Nucleus accumbens (tissue), 56 donors: ENCODE results near the gene SCARB1.
"Not testable (repeated sequence)": the region's sequence is repeated elsewhere in the genome, so short reads cannot be mapped to it uniquely, and the experiment has no call there.

ENCODE experiments used
- DNase-seq, 56 donors: peaks; one replicate each; lab custom pipeline; 2025; lab: John Stamatoyannopoulos, UW

Gene SCARB1

DNA sequence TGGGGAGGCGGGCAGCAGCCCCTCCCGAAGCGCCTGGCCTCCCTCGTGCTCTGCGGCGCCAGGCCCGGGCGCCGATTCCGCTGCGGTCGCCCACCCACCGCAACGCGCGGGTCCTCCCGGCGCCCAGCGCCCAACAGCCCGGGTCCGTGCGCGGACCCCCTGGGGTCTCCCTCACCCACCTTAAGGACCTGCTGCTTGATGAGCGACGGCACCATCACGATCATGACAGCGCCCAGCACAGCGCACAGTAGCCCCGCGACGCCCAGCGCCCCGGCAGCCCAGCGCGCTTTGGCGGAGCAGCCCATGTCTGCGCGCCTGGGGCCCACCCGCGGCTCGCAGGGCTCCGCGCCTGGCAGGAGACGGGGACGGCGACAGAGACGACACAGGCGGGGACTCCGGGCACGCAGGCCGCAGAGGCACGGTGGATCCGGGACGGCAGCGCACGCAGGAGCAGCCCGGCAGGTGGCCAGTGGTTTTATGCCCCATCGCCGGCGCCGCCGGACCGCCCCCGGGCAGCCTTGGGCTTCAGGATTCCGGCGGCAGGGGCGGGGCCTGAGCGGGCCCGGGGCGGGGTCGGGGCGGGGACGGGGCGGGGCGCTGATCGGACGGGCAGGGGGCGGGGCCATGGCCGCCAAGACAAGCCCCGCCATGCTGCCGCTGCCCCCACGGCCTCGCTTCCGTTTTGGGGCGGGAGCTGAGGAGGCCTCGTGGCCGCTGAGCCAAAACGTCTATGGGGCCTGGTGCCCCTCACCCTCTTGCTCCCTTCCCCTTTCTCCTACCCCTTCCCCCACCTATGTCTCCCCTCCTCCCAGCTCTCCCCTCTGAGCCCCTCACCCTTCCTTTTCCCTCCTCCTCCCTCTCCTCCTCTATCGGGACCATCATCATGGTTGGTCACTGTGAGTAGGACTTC is at the start of gene SCARB1:
Gene SCARB1 (minus strand): TSS at position 449 of the 910 bp plus-strand sequence. CDS start 144 bp downstream, at position 305.
- peak in 54 of 56 donors; percentile 40 to 90 (median 78) for DNase-seq

DNA sequence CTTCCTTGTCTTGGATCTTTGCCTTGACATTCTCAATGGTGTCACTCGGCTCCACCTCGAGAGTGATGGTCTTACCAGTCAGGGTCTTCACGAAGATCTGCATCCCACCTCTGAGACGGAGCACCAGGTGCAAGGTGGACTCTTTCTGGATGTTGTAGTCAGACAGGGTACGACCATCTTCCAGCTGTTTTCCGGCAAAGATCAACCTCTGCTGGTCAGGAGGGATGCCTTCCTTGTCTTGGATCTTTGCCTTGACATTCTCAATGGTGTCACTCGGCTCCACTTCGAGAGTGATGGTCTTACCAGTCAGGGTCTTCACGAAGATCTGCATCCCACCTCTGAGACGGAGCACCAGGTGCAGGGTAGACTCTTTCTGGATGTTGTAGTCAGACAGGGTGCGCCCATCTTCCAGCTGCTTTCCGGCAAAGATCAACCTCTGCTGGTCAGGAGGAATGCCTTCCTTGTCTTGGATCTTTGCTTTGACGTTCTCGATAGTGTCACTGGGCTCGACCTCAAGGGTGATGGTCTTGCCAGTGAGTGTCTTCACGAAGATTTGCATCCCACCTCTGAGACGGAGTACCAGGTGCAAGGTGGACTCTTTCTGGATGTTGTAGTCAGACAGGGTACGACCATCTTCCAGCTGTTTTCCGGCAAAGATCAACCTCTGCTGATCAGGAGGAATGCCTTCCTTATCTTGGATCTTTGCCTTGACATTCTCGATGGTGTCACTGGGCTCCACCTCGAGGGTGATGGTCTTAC is 49.0 kb upstream of the SCARB1 start:
- DNase-seq = not testable (repeated sequence)

DNA sequence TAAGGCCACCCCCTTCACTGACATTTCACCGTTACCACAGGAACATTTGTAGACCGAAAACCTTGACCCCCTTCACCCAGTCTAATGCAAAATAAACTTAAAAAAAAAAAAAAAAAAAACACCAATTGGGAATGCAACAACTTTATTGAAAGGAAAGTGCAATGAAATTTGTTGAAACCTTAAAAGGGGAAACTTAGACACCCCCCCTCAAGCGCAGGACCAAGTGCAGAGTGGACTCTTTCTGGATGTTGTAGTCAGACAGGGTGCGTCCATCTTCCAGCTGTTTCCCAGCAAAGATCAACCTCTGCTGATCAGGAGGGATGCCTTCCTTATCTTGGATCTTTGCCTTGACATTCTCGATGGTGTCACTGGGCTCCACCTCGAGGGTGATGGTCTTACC is 47.9 kb upstream of the SCARB1 start:
- not testable (repeated sequence) for DNase-seq

DNA sequence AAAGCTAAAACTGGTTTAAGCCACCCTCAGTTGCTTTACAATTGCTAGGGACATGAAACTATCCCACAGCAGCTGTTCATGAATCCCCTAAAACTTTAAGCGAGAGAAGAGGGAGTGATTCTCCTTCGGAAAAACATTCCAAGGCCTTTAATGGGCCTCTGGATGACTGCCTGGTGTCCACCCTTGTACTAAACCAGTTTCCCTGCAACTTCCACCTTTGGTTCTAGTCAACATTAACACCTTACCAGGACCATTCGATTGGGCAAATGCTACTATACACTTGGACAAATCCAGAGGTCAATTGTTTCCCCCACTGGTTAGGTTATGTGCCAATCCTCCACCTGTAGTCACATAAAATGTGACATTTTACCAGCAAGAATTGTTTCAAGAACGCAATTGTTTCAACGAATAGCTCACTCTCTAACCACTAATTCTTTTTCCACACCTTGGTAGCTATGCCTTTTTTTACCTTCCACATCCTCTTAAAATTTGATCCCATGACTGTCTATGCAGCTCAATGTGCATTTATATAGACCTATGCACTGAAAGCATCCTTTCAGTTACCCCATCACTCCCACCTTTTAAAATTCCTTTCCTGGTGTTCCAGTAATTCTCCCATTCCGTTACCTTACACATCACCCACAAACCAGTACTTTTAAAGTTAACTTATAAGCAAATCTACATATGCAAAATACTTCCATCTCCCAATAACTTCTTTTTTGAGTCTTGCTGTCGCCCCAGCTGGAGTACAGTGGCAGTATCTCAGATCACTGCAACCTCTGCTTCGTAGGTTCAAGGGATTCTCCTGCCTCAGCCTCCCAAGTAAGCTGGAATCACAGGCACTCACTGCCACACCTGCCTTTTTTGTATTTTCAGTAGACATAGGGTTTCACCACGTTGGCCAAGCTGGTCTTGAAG is 47.2 kb upstream of the SCARB1 start:
- no peak for DNase-seq

GRCh38 chr12:124909831-124910560 is 46.3 kb upstream of the SCARB1 start:
- no peak for DNase-seq

GRCh38 chr12:124906606-124907261 is 43.1 kb upstream of the SCARB1 start:
- DNase-seq = no peak

DNA sequence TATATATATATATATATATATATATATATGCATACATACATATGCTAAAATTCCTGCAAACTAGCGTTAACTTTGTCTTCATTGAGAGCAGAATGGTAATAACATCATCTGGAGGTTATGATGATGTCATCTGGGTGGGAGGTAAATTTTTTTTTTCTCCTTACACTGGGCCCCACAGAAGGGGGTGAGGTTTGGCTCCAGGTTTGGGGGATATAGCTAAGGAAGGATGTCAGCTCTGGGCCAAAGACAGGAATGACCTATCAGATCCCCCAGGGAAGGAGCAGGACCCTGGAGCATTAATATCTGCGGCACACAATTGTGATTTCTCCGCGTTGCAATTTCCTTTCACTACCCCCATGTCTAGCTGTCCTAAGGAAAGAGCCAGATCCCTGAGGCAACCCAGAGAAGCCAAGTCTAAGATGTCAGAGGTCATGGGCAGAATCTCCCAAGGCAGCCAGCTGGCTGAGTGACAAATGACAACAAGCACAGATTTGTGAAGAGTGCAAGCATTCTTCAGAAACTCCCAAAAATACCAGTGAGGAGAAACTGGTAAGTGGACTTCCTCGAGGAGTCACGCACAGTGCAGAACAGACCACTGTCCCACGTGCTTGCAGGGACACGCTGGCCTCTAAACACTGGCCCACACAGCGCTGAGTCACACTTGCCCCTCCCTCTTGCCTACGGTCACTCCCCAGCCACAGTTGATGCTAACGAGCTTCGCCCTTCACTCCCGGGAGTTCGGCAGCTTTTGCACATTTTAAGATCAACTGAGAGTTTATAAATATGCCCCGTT is 40.8 kb upstream of the SCARB1 start:
- DNase-seq = peak in 51 of 56 donors; percentile 8 to 95 (median 70)

DNA sequence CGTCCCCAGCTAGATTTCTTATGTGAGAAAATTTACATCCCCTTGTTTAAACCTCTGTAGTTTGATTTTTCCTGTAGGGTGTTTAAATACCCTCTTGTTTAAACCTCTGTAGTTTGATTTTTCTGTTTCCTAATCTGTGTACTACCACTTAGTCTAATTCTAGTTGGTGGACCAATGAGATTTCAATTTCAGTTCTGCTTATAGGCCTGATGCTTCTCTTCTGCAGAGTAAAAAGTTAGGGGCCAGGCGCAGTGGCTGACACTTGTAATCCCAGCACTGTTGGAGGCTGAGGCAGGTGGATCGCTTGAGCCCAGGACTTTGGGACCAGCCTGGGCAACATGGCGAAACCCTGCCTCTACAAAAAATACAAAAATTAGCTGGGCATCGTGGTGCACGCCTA is 39.3 kb upstream of the SCARB1 start:
- no peak for DNase-seq

- no peak for DNase-seq
Observed at GRCh38 chr12:124901003-124901402, 37.3 kb upstream of the SCARB1 start.

GRCh38 chr12:124900345-124900795 is 36.7 kb upstream of the SCARB1 start:
- DNase-seq = not testable (repeated sequence)

- DNase-seq = no peak
Observed at GRCh38 chr12:124898923-124899294, 35.2 kb upstream of the SCARB1 start.

DNA sequence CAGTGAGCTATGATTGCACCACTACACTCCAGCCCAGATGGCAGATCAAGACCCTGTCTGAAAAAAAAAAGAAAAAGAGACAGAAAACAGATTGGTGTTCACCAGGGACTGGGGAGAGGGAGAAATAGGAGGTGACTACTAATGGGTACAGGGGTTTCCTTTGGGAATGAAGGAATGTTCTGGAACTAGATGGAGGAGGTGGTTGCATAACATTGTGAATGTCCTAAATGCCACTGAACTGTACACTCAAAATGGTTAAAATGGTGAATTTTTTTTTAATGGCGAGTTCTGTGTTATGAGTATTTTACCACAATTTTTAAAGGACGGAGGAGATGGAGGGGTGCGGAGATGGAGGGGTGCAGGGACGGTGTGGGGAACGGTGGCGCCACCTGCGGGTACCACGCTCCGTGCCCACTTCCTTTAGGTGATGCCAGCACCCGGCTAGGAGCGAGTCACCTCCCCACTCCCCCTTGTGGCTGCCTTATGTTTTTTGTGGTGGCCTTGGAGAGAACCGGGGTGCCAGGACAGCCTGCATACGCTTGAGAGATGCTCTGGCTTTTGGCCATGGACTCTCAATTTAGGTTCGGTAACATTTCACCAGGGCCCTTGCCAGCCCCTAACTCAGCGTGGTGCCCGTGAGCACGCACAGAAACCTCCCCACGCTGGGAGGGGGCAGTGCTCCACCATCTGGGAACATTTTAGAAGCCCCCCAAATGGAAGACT is 34.7 kb upstream of the SCARB1 start:
- peak in 50 of 56 donors; percentile 1 to 85 (median 34) for DNase-seq

DNA sequence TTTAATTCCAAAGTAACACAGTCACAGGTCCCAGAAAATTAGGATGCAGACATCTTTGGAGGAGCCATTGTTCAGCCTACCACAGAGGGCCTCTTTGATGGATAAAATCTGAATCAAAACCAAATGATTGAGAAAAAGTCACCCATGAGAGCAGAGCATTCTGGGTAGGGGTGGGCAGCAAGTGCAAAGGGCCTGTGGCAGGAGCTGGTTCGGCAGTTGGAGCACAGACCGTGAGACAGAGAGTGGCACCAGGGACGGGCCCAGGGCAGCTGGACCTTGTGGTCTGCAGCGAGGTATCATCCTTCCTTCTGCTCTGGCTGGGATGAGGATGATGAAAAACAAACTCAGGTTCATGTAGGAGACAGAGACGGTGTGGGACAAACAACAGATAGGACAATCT is 32.8 kb upstream of the SCARB1 start:
- DNase-seq = no peak

DNA sequence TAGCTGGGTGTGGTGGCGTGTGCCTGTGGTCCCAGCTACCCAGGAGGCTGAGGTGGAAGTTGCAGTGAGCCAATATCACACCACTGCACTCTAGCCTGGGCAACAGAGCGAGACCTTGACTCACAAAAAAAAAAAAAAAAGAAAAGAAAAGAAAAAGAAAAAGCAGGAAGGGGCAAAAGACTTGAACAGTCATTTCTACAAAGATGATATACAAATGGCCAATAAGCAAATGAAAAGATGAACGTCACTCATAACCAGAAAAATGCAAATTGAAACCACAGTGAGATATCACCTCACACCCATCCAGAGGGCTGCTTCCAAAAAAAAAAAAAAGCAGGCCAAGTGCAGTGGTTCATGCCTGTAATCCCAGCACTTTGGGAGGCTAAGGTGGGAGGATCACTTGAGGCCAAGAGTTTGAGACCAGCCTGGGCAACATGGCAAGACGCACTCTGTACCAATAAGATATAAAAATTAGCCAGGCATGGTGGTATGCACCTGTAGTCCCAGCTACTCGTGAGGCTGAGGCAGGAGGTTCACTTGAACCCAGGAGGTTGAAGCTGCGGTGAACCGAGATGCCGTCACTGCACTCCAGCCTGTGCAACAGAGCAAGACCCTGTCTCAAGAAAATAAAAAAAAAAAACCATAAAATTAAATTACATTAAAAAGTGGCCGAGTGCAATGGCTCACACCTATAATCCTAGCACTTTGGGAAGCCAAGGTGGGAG is 30.3 kb upstream of the SCARB1 start:
- DNase-seq = no peak

DNA sequence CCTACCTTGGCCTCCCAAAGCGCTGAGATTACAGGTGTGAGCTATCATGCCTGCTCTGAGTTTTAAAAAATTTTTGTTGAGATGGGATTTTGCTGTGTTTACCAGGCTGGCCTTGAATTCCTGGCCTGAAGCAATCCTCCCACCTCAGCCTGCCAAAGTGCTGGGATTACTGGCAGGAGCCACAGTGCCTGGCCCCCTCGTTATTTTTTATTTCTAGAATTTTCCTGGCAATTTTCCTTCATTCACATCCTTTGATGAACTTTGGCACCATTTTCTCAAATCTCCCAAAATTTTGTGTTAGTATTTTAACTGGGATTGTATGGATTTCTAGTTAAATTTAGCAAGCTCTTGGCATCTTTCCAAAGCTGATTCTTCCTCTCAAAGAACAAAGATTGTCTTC is 24.6 kb upstream of the SCARB1 start:
- peak in 1 of 56 donors; percentile 12 for DNase-seq

- DNase-seq = not testable (repeated sequence)
Observed at GRCh38 chr12:124887766-124888165, 24.1 kb upstream of the SCARB1 start.
